Rectal smooth muscle tissue (tissue), 1 donor: Measurements from ENCODE around the gene ZNF629.

Experiments
- H3K27ac ChIP-seq: one replicate; pipeline ENCODE4 v1.7.0; 2013; ENCODE audit warnings: low read depth, low read length, inconsistent platforms
- H3K27me3 ChIP-seq: one replicate; pipeline ENCODE4 v1.7.0; 2013; ENCODE audit warnings: low read length; ENCODE audit not compliant: control insufficient read depth, insufficient read depth
- H3K36me3 ChIP-seq: one replicate; pipeline ENCODE4 v1.7.0; 2013; ENCODE audit warnings: low read length; ENCODE audit not compliant: control insufficient read depth, insufficient read depth
- H3K4me1 ChIP-seq: one replicate; pipeline ENCODE4 v1.7.0; 2013; ENCODE audit warnings: low read length; ENCODE audit not compliant: control insufficient read depth, insufficient read depth
- H3K4me3 ChIP-seq: one replicate; pipeline ENCODE4 v1.7.0; 2013; ENCODE audit warnings: low read length
- H3K9ac ChIP-seq: one replicate; pipeline ENCODE4 v1.7.0; 2013; ENCODE audit warnings: low read length

ZNF629 gene

GRCh38 chr16:30747799-30748633 is 39.0 kb downstream of the ZNF629 start, which contains the start of gene PHKG2:
Gene PHKG2, plus strand, starts transcription at chr16:30748425. Its CDS starts 396 bp downstream, at chr16:30748821.
- H3K27me3 ChIP-seq: no peaks in the 10 kb centered on the region
- peaks cover 9% of the 10 kb centered on the region for H3K36me3 ChIP-seq
- peak within 1 kb of the TSS; percentile 70 for H3K9ac ChIP-seq
- peak within 1 kb of the TSS; percentile 85 for H3K4me3 ChIP-seq
- peak within 1 kb of the TSS; percentile 77 for H3K27ac ChIP-seq
- no peaks in the 10 kb centered on the region for H3K4me1 ChIP-seq

GRCh38 chr16:30747331-30747730 is 39.7 kb downstream of the ZNF629 start:
- Histone ChIP-seq H3K27ac (peak overlapping the region; percentile 77), H3K4me3 (peak overlapping the region; percentile 83), H3K27me3 (no peaks in the 10 kb centered on the region), H3K9ac (peak overlapping the region; percentile 70), H3K4me1 (no peaks in the 10 kb centered on the region), H3K36me3 (peaks cover 9% of the 10 kb centered on the region)

- Histone ChIP-seq H3K4me1 (no peaks in the 10 kb centered on the region), H3K4me3 (no peak overlapping the region), H3K27me3 (no peaks in the 10 kb centered on the region), H3K27ac (peak overlapping the region; percentile 19), H3K36me3 (peaks cover 9% of the 10 kb centered on the region), H3K9ac (no peak overlapping the region)
Measured at GRCh38 chr16:30746638-30747175, 40.3 kb downstream of the ZNF629 start.

GRCh38 chr16:30745082-30745481 is 41.9 kb downstream of the ZNF629 start:
- no peak overlapping the region for H3K27ac ChIP-seq
- H3K4me1 ChIP-seq: peaks cover 7% of the 10 kb centered on the region
- no peaks in the 10 kb centered on the region for H3K27me3 ChIP-seq
- H3K36me3 ChIP-seq: peaks cover 6% of the 10 kb centered on the region
- no peak overlapping the region for H3K9ac ChIP-seq
- H3K4me3 ChIP-seq: no peak overlapping the region

- H3K9ac ChIP-seq: no peak overlapping the region
- H3K27ac ChIP-seq: peak overlapping the region; percentile 16
Measured at GRCh38 chr16:30744183-30744582, 42.8 kb downstream of the ZNF629 start.

GRCh38 chr16:30743716-30744115 is 43.3 kb downstream of the ZNF629 start:
- Histone ChIP-seq H3K4me3 (no peak overlapping the region), H3K4me1 (peaks cover 7% of the 10 kb centered on the region), H3K27me3 (no peaks in the 10 kb centered on the region), H3K9ac (no peak overlapping the region), H3K36me3 (peaks cover 8% of the 10 kb centered on the region), H3K27ac (peak overlapping the region; percentile 16)

More at GRCh38 chr16:30744183-30744582, 42.8 kb downstream of the ZNF629 start:
- no peak overlapping the region for H3K4me3 ChIP-seq
- H3K27me3 ChIP-seq: no peaks in the 10 kb centered on the region
- peaks cover 6% of the 10 kb centered on the region for H3K36me3 ChIP-seq
- peaks cover 7% of the 10 kb centered on the region for H3K4me1 ChIP-seq

- Histone ChIP-seq H3K4me1 (peaks cover 7% of the 10 kb centered on the region), H3K4me3 (no peak overlapping the region), H3K27me3 (no peaks in the 10 kb centered on the region), H3K9ac (no peak overlapping the region), H3K36me3 (peaks cover 28% of the 10 kb centered on the region), H3K27ac (no peak overlapping the region)
Measured at GRCh38 chr16:30741461-30741914, 45.5 kb downstream of the ZNF629 start.

- H3K4me3 ChIP-seq: peak overlapping the region; percentile 33
- H3K36me3 ChIP-seq: peaks cover 37% of the 10 kb centered on the region
- no peak overlapping the region for H3K9ac ChIP-seq
Measured at GRCh38 chr16:30740364-30741251, 46.4 kb downstream of the ZNF629 start.

GRCh38 chr16:30738984-30739951 is 47.7 kb downstream of the ZNF629 start:
- Histone ChIP-seq H3K4me3 (no peak overlapping the region), H3K36me3 (peaks cover 40% of the 10 kb centered on the region), H3K4me1 (peaks cover 7% of the 10 kb centered on the region)

More at GRCh38 chr16:30740364-30741251, 46.4 kb downstream of the ZNF629 start:
- Histone ChIP-seq H3K4me1 (peaks cover 7% of the 10 kb centered on the region), H3K27me3 (no peaks in the 10 kb centered on the region), H3K27ac (peak overlapping the region; percentile 34)

GRCh38 chr16:30737794-30738648 is 49.0 kb downstream of the ZNF629 start:
- Histone ChIP-seq H3K4me3 (no peak overlapping the region), H3K9ac (no peak overlapping the region), H3K27ac (no peak overlapping the region), H3K4me1 (peaks cover 7% of the 10 kb centered on the region), H3K36me3 (peaks cover 45% of the 10 kb centered on the region), H3K27me3 (no peaks in the 10 kb centered on the region)

More at GRCh38 chr16:30738984-30739951, 47.7 kb downstream of the ZNF629 start:
- Histone ChIP-seq H3K27me3 (no peaks in the 10 kb centered on the region), H3K27ac (no peak overlapping the region), H3K9ac (no peak overlapping the region)
